ENCODE measurements around the gene SLC5A10. TPM values are rescaled to one million over a fixed set of nuclear protein-coding genes. Genes with fewer than 3 reads are reported as not detected.
A peak's percentile ranks its signal among the peaks of the same experiment; 100 is the strongest.

SLC5A10 gene
- total RNA-seq, 1 experiment from 2014 or later = not detected

DNA sequence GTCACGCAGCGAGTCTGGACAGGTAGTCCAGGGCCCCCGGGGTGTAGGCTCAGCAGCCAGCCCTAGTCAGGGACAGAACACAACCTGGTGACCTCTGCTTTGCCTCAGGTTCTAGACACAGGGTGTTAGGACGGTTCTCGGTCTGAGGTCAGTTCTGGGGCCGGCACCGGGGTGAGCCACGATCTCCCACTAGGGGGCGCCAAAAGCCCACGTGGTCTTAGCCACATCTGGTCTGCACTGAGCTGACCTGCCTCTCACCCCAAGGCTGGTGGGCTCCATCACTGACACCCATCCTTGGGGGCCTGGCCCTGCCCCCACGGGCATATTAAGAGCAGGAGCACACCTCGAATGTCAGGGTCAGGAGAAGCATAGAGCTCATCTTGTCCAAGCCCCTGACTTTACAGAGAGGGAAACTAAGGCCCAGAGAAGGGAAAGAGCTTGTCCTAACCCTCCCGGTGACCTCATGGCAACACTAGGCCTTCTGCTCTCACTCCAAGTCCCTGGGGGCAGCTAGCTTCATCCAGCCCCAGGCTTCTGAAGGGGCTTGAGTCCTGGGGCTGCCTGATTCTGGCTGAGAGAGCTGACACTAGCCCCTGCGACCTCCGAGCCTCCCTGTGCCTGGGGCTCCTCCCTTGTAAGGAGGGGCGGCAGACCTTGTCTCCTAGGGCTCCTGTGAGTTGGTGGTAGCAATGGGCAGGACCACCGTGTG is 9.0 kb downstream of the SLC5A10 start:
- no peak for TF ChIP-seq EZH2 (IDR thresholded peaks at IDR 0.05; ENCODE audit: borderline replicate concordance, low read depth, low read length, poor library complexity, severe bottlenecking)
- peak; percentile 94 for TF ChIP-seq CTCF (conservative IDR thresholded peaks at IDR 0.05; ENCODE audit: low read depth, low read length)
- peak; percentile 53 for DNase-seq (ENCODE audit: low spot score)
- Histone ChIP-seq H3K4me3 (ENCODE audit: low read depth, low read length, poor library complexity, severe bottlenecking) (no peak overlapping the region), H3K27ac (ENCODE audit: low read depth, low read length, poor library complexity, severe bottlenecking) (no peak overlapping the region), H3K4me1 (ENCODE audit: insufficient read depth, low read length, poor library complexity, severe bottlenecking) (no peaks in the 10 kb centered on the region), H3K36me3 (ENCODE audit: insufficient read depth, low read length, poor library complexity, severe bottlenecking) (no peaks in the 10 kb centered on the region), H3K27me3 (replicated peaks; ENCODE audit: insufficient read depth, low read depth, low read length, poor library complexity) (no peaks in the 10 kb centered on the region), H3K9me3 (ENCODE audit: low read depth, low read length, poor library complexity, severe bottlenecking) (no peaks in the 10 kb centered on the region)
- ChIA-PET POLR2A (ENCODE audit: low non-redundant PET) (no interaction called here), CTCF (interaction anchor here (0.7 to 1.1 kb wide), 7 partner anchors 9 to 62 kb away, joined by 3 to 6 read pairs (median 4); partner anchors contain the start of genes FAM83G and SLC5A10)
- BruUV-seq (replicated peaks) = no TSS peak
- intact Hi-C loops (cut with micrococcal nuclease; ENCODE audit: unreplicated experiment) = no loop called here

DNA sequence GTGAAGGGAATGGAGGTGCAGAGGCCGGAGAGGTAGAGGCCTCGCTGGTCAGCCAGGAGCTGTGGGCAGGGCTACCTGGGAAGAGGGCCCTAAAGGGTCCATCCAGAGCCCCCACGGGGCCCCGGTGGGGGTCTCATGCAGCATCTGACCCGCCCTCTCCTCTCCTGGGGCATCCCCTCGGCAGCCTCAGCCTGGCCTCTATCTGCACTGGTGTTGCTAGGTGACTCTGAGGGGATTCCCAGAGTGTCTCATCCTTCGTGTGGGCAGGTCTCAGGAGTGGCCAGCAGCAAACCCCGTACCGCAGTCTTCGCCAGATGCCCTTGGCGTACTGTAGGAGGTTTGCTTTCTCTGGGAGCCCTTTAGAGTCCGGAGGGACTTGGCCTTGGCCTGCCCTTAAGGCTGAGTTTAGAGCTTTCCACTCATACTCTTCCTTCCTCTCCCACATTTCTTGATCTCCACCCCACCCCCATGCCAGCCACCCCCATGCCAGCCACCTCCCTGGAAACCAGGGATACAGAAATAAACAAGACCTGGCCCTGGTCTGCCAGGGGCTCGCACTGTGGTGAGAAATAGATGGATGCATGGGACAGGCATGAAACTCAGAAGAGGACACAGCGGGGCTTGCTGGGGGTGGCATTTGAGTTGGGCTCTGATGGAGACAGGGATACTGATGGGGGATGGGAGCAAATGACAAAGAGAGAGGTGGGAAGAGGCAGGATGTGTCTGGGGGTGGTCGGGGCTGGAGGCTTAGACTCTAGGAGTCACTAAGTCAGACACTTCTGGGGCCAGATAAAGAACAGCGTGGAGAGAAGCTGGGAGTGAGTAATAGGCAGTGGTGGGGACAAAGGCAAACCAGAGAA is 9.9 kb downstream of the SLC5A10 start:
- Histone ChIP-seq H3K4me3 (ENCODE audit: low read depth, low read length, poor library complexity, severe bottlenecking) (no peak overlapping the region), H3K36me3 (ENCODE audit: insufficient read depth, low read length, poor library complexity, severe bottlenecking) (no peaks in the 10 kb centered on the region), H3K9me3 (ENCODE audit: low read depth, low read length, poor library complexity, severe bottlenecking) (no peaks in the 10 kb centered on the region), H3K4me1 (ENCODE audit: insufficient read depth, low read length, poor library complexity, severe bottlenecking) (no peaks in the 10 kb centered on the region), H3K27ac (ENCODE audit: low read depth, low read length, poor library complexity, severe bottlenecking) (no peak overlapping the region), H3K27me3 (replicated peaks; ENCODE audit: insufficient read depth, low read depth, low read length, poor library complexity) (no peaks in the 10 kb centered on the region)
- intact Hi-C loops (cut with micrococcal nuclease; ENCODE audit: unreplicated experiment) = no loop called here
- ChIA-PET CTCF (interaction anchor here (0.7 to 1.1 kb wide), 4 partner anchors 10 to 42 kb away, joined by 4 to 6 read pairs (median 5); partner anchors contain the start of genes FAM83G and SLC5A10), POLR2A (ENCODE audit: low non-redundant PET) (no interaction called here)
- DNase-seq (ENCODE audit: low spot score) = no peak
- BruUV-seq (replicated peaks) = no TSS peak
- no peak for TF ChIP-seq CTCF (conservative IDR thresholded peaks at IDR 0.05; ENCODE audit: low read depth, low read length)
- TF ChIP-seq EZH2 (IDR thresholded peaks at IDR 0.05; ENCODE audit: borderline replicate concordance, low read depth, low read length, poor library complexity, severe bottlenecking) = no peak

DNA sequence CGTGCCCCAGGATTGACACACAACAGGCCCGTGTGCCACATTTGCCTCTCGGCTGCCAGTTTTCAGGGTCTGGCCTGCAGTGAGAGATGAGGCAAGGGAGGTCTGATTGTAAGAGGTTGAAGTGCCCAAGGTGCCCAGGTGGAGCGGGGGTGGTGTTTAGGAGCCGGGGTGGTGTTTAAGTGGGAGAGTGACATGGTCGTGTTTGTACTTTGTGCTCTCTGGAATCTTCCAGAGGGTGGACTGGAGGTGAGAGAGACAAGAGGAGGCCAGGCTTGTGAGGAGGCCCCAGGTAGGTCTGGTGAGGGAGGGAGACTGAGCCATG is 10.5 kb downstream of the SLC5A10 start:
- no peak for DNase-seq (ENCODE audit: low spot score)
- Histone ChIP-seq H3K4me1 (ENCODE audit: insufficient read depth, low read length, poor library complexity, severe bottlenecking) (peaks cover 2% of the 10 kb centered on the region), H3K4me3 (ENCODE audit: low read depth, low read length, poor library complexity, severe bottlenecking) (no peak overlapping the region), H3K27ac (ENCODE audit: low read depth, low read length, poor library complexity, severe bottlenecking) (no peak overlapping the region), H3K27me3 (replicated peaks; ENCODE audit: insufficient read depth, low read depth, low read length, poor library complexity) (no peaks in the 10 kb centered on the region), H3K36me3 (ENCODE audit: insufficient read depth, low read length, poor library complexity, severe bottlenecking) (no peaks in the 10 kb centered on the region), H3K9me3 (ENCODE audit: low read depth, low read length, poor library complexity, severe bottlenecking) (no peaks in the 10 kb centered on the region)
- BruUV-seq (replicated peaks) = no TSS peak
- POLR2A ChIA-PET (ENCODE audit: low non-redundant PET) = no interaction called here
- intact Hi-C loops (cut with micrococcal nuclease; ENCODE audit: unreplicated experiment) = no loop called here
- CTCF ChIA-PET = no interaction called here
- TF ChIP-seq CTCF (conservative IDR thresholded peaks at IDR 0.05; ENCODE audit: low read depth, low read length) = no peak
- TF ChIP-seq EZH2 (IDR thresholded peaks at IDR 0.05; ENCODE audit: borderline replicate concordance, low read depth, low read length, poor library complexity, severe bottlenecking) = no peak

All from A673 (cell line).